Stimulated activated CD8-positive, alpha-beta memory T cell treated with anti-CD3 and anti-CD28 coated beads, Interleukin-12 subunit alpha, Interleukin-12 subunit beta, amount 100 ng/mL, for 4 hours (primary cell): ENCODE data around the gene HIRIP3.
"Not testable (repeated sequence)": the region's sequence is repeated elsewhere in the genome, so short reads cannot be mapped to it uniquely, and the experiment has no call there.

ENCODE experiments used
- DNase-seq: peaks from one replicate; pipeline ENCODE4 v3.0.0-alpha.2; 2020; ENCODE audit warnings: low read depth

Gene HIRIP3

GRCh38 chr16:29995324-29995910 is at the start of gene HIRIP3:
HIRIP3 (minus strand) TSS chr16:29995617; CDS start chr16:29995605, 12 bp downstream.
- peak; percentile 77 for DNase-seq

- no peak for DNase-seq
Measured at GRCh38 chr16:30041841-30042240, 46.4 kb upstream of the HIRIP3 start.

- DNase-seq, result not testable (repeated sequence)
Measured at GRCh38 chr16:30040690-30041089, 45.3 kb upstream of the HIRIP3 start.

- DNase-seq, result no peak
Measured at GRCh38 chr16:30040221-30040620, 44.8 kb upstream of the HIRIP3 start.

- no peak for DNase-seq
Measured at GRCh38 chr16:30033270-30033669, 37.9 kb upstream of the HIRIP3 start.

- DNase-seq, result peak; percentile 18
Measured at GRCh38 chr16:30032083-30032819, 36.8 kb upstream of the HIRIP3 start.

- DNase-seq, result no peak
Measured at GRCh38 chr16:30031477-30031918, 36.1 kb upstream of the HIRIP3 start.

GRCh38 chr16:30030841-30031413 is 35.5 kb upstream of the HIRIP3 start, which contains the start of gene TLCD3B:
TLCD3B (minus strand) TSS chr16:30031271; CDS start chr16:30030527, 744 bp downstream.
- no peak for DNase-seq

GRCh38 chr16:30030011-30030685 is 34.7 kb upstream of the HIRIP3 start:
- DNase-seq, result no peak

- no peak for DNase-seq
Measured at GRCh38 chr16:30028438-30029076, 33.1 kb upstream of the HIRIP3 start.

GRCh38 chr16:30027588-30028437 is 32.4 kb upstream of the HIRIP3 start:
- DNase-seq, result no peak

GRCh38 chr16:30026449-30026848 is 31.0 kb upstream of the HIRIP3 start:
- no peak for DNase-seq

GRCh38 chr16:30025574-30025973 is 30.2 kb upstream of the HIRIP3 start:
- DNase-seq, result no peak

- no peak for DNase-seq
Measured at GRCh38 chr16:30025156-30025555, 29.7 kb upstream of the HIRIP3 start.

GRCh38 chr16:30024451-30024850 is 29.0 kb upstream of the HIRIP3 start:
- no peak for DNase-seq

GRCh38 chr16:30023586-30023985 is 28.2 kb upstream of the HIRIP3 start:
- no peak for DNase-seq

- no peak for DNase-seq
Measured at GRCh38 chr16:30022887-30023286, 27.5 kb upstream of the HIRIP3 start, which contains the start of gene C16orf92. C16orf92 (plus strand) TSS chr16:30023198; CDS start chr16:30023341, 143 bp downstream.

GRCh38 chr16:30018731-30019158 is 23.3 kb upstream of the HIRIP3 start:
- DNase-seq, result no peak

GRCh38 chr16:30017937-30018336 is 22.5 kb upstream of the HIRIP3 start:
- not testable (repeated sequence) for DNase-seq

- DNase-seq, result no peak
Measured at GRCh38 chr16:30017277-30017656, 21.9 kb upstream of the HIRIP3 start.
